ENCODE measurements around the gene ARAP3.

ARAP3 gene

DNA sequence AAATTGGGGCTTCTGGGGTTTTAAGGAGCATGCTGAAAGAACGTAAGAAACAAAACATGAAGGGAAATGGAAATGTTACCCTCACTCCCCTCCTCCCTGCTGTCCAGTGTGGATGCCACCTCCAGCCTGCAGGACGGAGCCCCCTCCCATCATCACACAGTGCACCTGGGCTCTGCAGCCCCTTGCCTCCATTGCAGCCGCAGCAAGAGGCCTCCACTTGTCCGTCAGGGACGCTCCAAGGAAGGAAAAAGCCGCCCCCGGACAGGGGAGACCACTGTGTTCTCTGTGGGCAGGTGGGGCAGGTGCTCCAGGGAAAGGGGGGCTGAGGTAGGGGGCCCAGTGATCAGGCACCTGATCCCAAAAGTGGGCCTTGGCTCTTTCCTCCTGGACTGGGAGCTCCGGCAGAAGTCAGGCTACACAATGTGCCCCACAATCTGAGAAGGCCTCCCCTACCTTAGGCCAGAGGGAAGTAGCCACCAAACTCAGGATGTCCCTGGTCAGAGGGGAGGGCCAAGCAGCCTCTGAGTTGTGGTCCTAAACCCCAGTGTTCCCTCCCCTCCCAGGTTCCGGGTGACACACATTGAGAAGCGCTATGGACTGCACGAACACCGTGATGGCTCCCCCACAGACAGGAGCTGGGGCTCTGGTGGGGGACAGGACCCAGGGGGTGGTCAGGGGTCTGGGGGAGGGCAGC, 42.5 kb downstream of the ARAP3 start:
- no peak for TF ChIP-seq ZFX (IDR thresholded peaks at IDR 0.05; ENCODE audit: borderline replicate concordance)
- TF ChIP-seq, protein P1, sequence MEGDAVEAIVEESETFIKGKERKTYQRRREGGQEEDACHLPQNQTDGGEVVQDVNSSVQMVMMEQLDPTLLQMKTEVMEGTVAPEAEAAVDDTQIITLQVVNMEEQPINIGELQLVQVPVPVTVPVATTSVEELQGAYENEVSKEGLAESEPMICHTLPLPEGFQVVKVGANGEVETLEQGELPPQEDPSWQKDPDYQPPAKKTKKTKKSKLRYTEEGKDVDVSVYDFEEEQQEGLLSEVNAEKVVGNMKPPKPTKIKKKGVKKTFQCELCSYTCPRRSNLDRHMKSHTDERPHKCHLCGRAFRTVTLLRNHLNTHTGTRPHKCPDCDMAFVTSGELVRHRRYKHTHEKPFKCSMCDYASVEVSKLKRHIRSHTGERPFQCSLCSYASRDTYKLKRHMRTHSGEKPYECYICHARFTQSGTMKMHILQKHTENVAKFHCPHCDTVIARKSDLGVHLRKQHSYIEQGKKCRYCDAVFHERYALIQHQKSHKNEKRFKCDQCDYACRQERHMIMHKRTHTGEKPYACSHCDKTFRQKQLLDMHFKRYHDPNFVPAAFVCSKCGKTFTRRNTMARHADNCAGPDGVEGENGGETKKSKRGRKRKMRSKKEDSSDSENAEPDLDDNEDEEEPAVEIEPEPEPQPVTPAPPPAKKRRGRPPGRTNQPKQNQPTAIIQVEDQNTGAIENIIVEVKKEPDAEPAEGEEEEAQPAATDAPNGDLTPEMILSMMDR (IDR thresholded peaks at IDR 0.05) = no peak

GRCh38 chr5:141638771-141639170, 43.3 kb downstream of the ARAP3 start:
- TF ChIP-seq, protein P1 (IDR thresholded peaks at IDR 0.05) = no peak
- TF ChIP-seq ZFX (IDR thresholded peaks at IDR 0.05; ENCODE audit: borderline replicate concordance) = no peak

More for the DNA sequence above, 42.5 kb downstream of the ARAP3 start:
- no peak overlapping the region for H3K27ac ChIP-seq

GRCh38 chr5:141637767-141638419, 44.1 kb downstream of the ARAP3 start:
- peak overlapping the region; percentile 88 for H3K27ac ChIP-seq
- TF ChIP-seq, protein P1 (IDR thresholded peaks at IDR 0.05) = peak; percentile 53
- TF ChIP-seq ZFX (IDR thresholded peaks at IDR 0.05; ENCODE audit: borderline replicate concordance) = no peak

More at GRCh38 chr5:141638771-141639170, 43.3 kb downstream of the ARAP3 start:
- H3K27ac ChIP-seq = peak overlapping the region; percentile 88; the same call in 1 of the 2 replicates

GRCh38 chr5:141637123-141637766, 44.8 kb downstream of the ARAP3 start:
- H3K27ac ChIP-seq = peak overlapping the region; percentile 88
- no peak for TF ChIP-seq ZFX (IDR thresholded peaks at IDR 0.05; ENCODE audit: borderline replicate concordance)
- TF ChIP-seq, protein P1 (IDR thresholded peaks at IDR 0.05) = no peak

- peak within 1 kb of the TSS; percentile 88 for H3K27ac ChIP-seq
- TF ChIP-seq ZFX (IDR thresholded peaks at IDR 0.05; ENCODE audit: borderline replicate concordance) = no peak
- TF ChIP-seq, protein P1 (IDR thresholded peaks at IDR 0.05) = no peak
These were observed 45.5 kb downstream of the ARAP3 start, which contains the start of the genes HDAC3 and RELL2 for GRCh38 chr5:141636413-141637122. HDAC3 (minus strand) TSS chr5:141636849; CDS start chr5:141636790, 59 bp downstream. RELL2 (plus strand) TSS chr5:141636997; CDS start chr5:141638226, 1,229 bp downstream.

- TF ChIP-seq ZFX (IDR thresholded peaks at IDR 0.05; ENCODE audit: borderline replicate concordance) = no peak
- TF ChIP-seq, protein P1 (IDR thresholded peaks at IDR 0.05) = no peak
- peak overlapping the region; percentile 88 for H3K27ac ChIP-seq
These were observed 46.0 kb downstream of the ARAP3 start for GRCh38 chr5:141636106-141636412.

Data from 22Rv1 (cell line).